Measurements from ENCODE around the gene EDC3. TPM values are rescaled to one million over a fixed set of nuclear protein-coding genes. Genes with fewer than 3 reads are reported as not detected.

The EDC3 gene
- total RNA-seq, 1 experiment from 2014 or later = 45.1 TPM

GRCh38 chr15:74605795-74606150 lies 90.1 kb downstream of the EDC3 start:
- ChIA-PET RAD21 (ENCODE audit: low non-redundant PET in 1 of 2, low total read pairs in 2 of 2, uncharacterized antibody in 2 of 2, unreplicated experiment in 2 of 2) (no interaction called here), CTCF (no interaction called here), POLR2A (no interaction called here)
- DNase-seq (ENCODE audit: low read depth, low spot score) (no peak), ATAC-seq (no peak)
- intact Hi-C loops (cut with micrococcal nuclease) = no loop called here
- Histone ChIP-seq H2AFZ (ENCODE audit: low read depth, low read length, poor library complexity, severe bottlenecking) (no peak overlapping the region), H3K9me3 (ENCODE audit: control insufficient read depth in 1 of 2, insufficient read depth in 1 of 2, low read depth in 1 of 2, low read length in 2 of 2) (no peaks in the 10 kb centered on the region), H3K27me3 (ENCODE audit: insufficient read depth, low read length) (peaks cover 5% of the 10 kb centered on the region; the same call in 1 of the 2 replicates), H3K4me1 (ENCODE audit: control insufficient read depth in 1 of 2, insufficient read depth in 2 of 2, low read length in 2 of 2) (no peaks in the 10 kb centered on the region), H3K9me2 (ENCODE audit: insufficient read depth) (no peaks in the 10 kb centered on the region), H3K4me3 (replicated peaks in 1 of 2; ENCODE audit: low read depth in 1 of 2, low read length in 2 of 2) (no peak overlapping the region), H3K79me2 (ENCODE audit: insufficient read depth, low read length) (no peaks in the 10 kb centered on the region), H3K4me2 (ENCODE audit: low read length) (no peak overlapping the region), H3K27ac (ENCODE audit: low read depth, low read length) (no peak overlapping the region), H3K9ac (ENCODE audit: low read length) (no peak overlapping the region), H3K36me3 (ENCODE audit: control insufficient read depth in 1 of 2, insufficient read depth in 2 of 2, low read length in 2 of 2) (no peaks in the 10 kb centered on the region), H4K20me1 (ENCODE audit: insufficient read depth) (no peaks in the 10 kb centered on the region)
- BruUV-seq (replicated peaks) = no TSS peak
- TF ChIP-seq RAD21 (IDR thresholded peaks at IDR 0.05; ENCODE audit: low read depth) (no peak), ZFX (IDR thresholded peaks at IDR 0.05) (no peak), ELF1 (IDR thresholded peaks at IDR 0.05; ENCODE audit: borderline replicate concordance, low read depth) (no peak)

- intact Hi-C loops (cut with micrococcal nuclease) = no loop called here
- ATAC-seq (no peak), DNase-seq (ENCODE audit: low read depth, low spot score) (no peak)
- no peak for TF ChIP-seq RAD21 (IDR thresholded peaks at IDR 0.05; ENCODE audit: low read depth)
- no peak for TF ChIP-seq YY1 (IDR thresholded peaks at IDR 0.05; ENCODE audit: extremely low read depth, insufficient replicate concordance, low read depth, low read length)
- no peak for TF ChIP-seq JUND (IDR thresholded peaks at IDR 0.05)
- TF ChIP-seq POLR2A (IDR thresholded peaks at IDR 0.05; ENCODE audit: borderline replicate concordance, extremely low read depth, insufficient read depth, insufficient read length) = no peak
- Histone ChIP-seq H3K4me3 (replicated peaks in 1 of 2; ENCODE audit: low read depth in 1 of 2, low read length in 2 of 2) (no peak overlapping the region), H2AFZ (ENCODE audit: low read depth, low read length, poor library complexity, severe bottlenecking) (no peak overlapping the region), H3K27ac (ENCODE audit: low read depth, low read length) (no peak overlapping the region), H3K9ac (ENCODE audit: low read length) (no peak overlapping the region), H3K79me2 (ENCODE audit: insufficient read depth, low read length) (no peaks in the 10 kb centered on the region), H3K4me1 (ENCODE audit: control insufficient read depth in 1 of 2, insufficient read depth in 2 of 2, low read length in 2 of 2) (no peaks in the 10 kb centered on the region), H4K20me1 (ENCODE audit: insufficient read depth) (no peaks in the 10 kb centered on the region), H3K36me3 (ENCODE audit: control insufficient read depth in 1 of 2, insufficient read depth in 2 of 2, low read length in 2 of 2) (no peaks in the 10 kb centered on the region), H3K9me3 (ENCODE audit: control insufficient read depth in 1 of 2, insufficient read depth in 1 of 2, low read depth in 1 of 2, low read length in 2 of 2) (no peaks in the 10 kb centered on the region), H3K9me2 (ENCODE audit: insufficient read depth) (no peaks in the 10 kb centered on the region), H3K27me3 (ENCODE audit: insufficient read depth, low read length) (peaks cover 5% of the 10 kb centered on the region; the same call in 1 of the 2 replicates), H3K4me2 (ENCODE audit: low read length) (no peak overlapping the region)
- POLR2A ChIA-PET = no interaction called here
- CTCF ChIA-PET = no interaction called here
- no TSS peak for BruUV-seq (replicated peaks)
- RAD21 ChIA-PET (ENCODE audit: low non-redundant PET in 1 of 2, low total read pairs in 2 of 2, uncharacterized antibody in 2 of 2, unreplicated experiment in 2 of 2) = no interaction called here
Observed at GRCh38 chr15:74604983-74605794, 90.6 kb downstream of the EDC3 start.
